Stimulated activated CD4-positive, alpha-beta T cell treated with anti-CD3 and anti-CD28 coated beads, Interleukin-15, amount 100 ng/mL, for 48 hours (primary cell): ENCODE measurements around the gene FBXL16.

Experiments
- DNase-seq, 2 donors: peaks; one replicate each; pipeline ENCODE4 v3.0.0-alpha.2; 2020; ENCODE audit warnings: low read depth in 2 of 2

Gene FBXL16

GRCh38 chr16:723695-724094, 18.1 kb upstream of the FBXL16 start:
- DNase-seq, result no peak

GRCh38 chr16:722835-723633, 17.4 kb upstream of the FBXL16 start:
- DNase-seq, result no peak

GRCh38 chr16:721765-722540, 16.4 kb upstream of the FBXL16 start:
- no peak for DNase-seq

GRCh38 chr16:720990-721764, 15.6 kb upstream of the FBXL16 start, which contains the start of gene ANTKMT:
Gene ANTKMT, plus strand, starts transcription at chr16:721146. Its CDS starts 129 bp downstream, at chr16:721275.
- DNase-seq, result peak; percentile 54 to 70

GRCh38 chr16:720447-720989, 14.9 kb upstream of the FBXL16 start:
- peak in 1 of 2 donors; percentile 47 for DNase-seq

GRCh38 chr16:719815-720446, 14.3 kb upstream of the FBXL16 start:
- DNase-seq, result no peak

GRCh38 chr16:718922-719321, 13.3 kb upstream of the FBXL16 start:
- no peak for DNase-seq

- DNase-seq, result no peak
Observed at GRCh38 chr16:718389-718788, 12.8 kb upstream of the FBXL16 start.

GRCh38 chr16:717450-718245, 12.0 kb upstream of the FBXL16 start:
- no peak for DNase-seq

GRCh38 chr16:716768-717325, 11.2 kb upstream of the FBXL16 start:
- DNase-seq, result no peak

- DNase-seq, result no peak
Observed at GRCh38 chr16:716200-716568, 10.6 kb upstream of the FBXL16 start.

- no peak for DNase-seq
Observed at GRCh38 chr16:715477-716199, 10.0 kb upstream of the FBXL16 start.

GRCh38 chr16:714558-715476, 9.2 kb upstream of the FBXL16 start, which contains the start of gene METRN:
Gene METRN, plus strand, starts transcription at chr16:715118. Its CDS starts 172 bp downstream, at chr16:715290.
- peak; percentile 73 to 89 for DNase-seq

- no peak for DNase-seq
Observed at GRCh38 chr16:714079-714478, 8.5 kb upstream of the FBXL16 start.

GRCh38 chr16:712740-713250, 7.2 kb upstream of the FBXL16 start:
- DNase-seq, result peak; percentile 44 to 50

- DNase-seq, result peak; percentile 51 to 76
Observed at GRCh38 chr16:711548-712320, 6.1 kb upstream of the FBXL16 start.

GRCh38 chr16:711084-711483, 5.5 kb upstream of the FBXL16 start:
- no peak for DNase-seq
